Endodermal cell (in vitro differentiated cells): Measurements from ENCODE around the gene CISH. TPM values are rescaled to one million over a fixed set of nuclear protein-coding genes. Genes with fewer than 3 reads are reported as not detected.

Source experiments
- DNase-seq: peaks from one replicate; pipeline ENCODE4 v3.0.0-alpha.2; 2017
- H3K27ac ChIP-seq: 2 replicates; pipeline ENCODE4 v1.5.1; 2013; ENCODE audit warnings: mild to moderate bottlenecking, low read depth, low read length, moderate library complexity
- H3K27me3 ChIP-seq: 2 replicates; pipeline ENCODE4 v1.6.1; 2013; ENCODE audit warnings: mild to moderate bottlenecking, low read length, moderate library complexity; ENCODE audit not compliant: insufficient read depth, control insufficient read depth, poor library complexity, severe bottlenecking
- H3K36me3 ChIP-seq: 2 replicates; pipeline ENCODE4 v1.7.0; 2013; ENCODE audit warnings: mild to moderate bottlenecking, low read length, moderate library complexity; ENCODE audit not compliant: control insufficient read depth, insufficient read depth
- H3K4me1 ChIP-seq: one replicate; pipeline ENCODE4 v1.7.0; 2013; ENCODE audit warnings: low read length; ENCODE audit not compliant: control insufficient read depth, insufficient read depth
- H3K4me3 ChIP-seq: 2 replicates; pipeline ENCODE4 v1.5.1; 2013; ENCODE audit warnings: mild to moderate bottlenecking, low read length, moderate library complexity
- H3K9ac ChIP-seq: 2 replicates; pipeline ENCODE4 v1.6.1; 2013; ENCODE audit warnings: mild to moderate bottlenecking, low read length, moderate library complexity; ENCODE audit not compliant: poor library complexity, severe bottlenecking; ENCODE audit errors: extremely low read depth
- H3K9me3 ChIP-seq: 2 replicates; pipeline ENCODE4 v1.6.1; 2013; ENCODE audit warnings: mild to moderate bottlenecking, low read length, moderate library complexity; ENCODE audit not compliant: control insufficient read depth
- H3K27ac Mint-ChIP-seq: 2 replicates; pipeline ENCODE4 v1.8.0; 2020; ENCODE audit warnings: mixed read lengths
- H3K27me3 Mint-ChIP-seq: 2 replicates; pipeline ENCODE4 v1.8.0; 2021; ENCODE audit warnings: mild to moderate bottlenecking, mixed read lengths; ENCODE audit not compliant: insufficient read depth
- H3K36me3 Mint-ChIP-seq: 2 replicates; pipeline ENCODE4 v1.8.0; 2020; ENCODE audit warnings: low read depth, mixed read lengths
- H3K4me1 Mint-ChIP-seq: 2 replicates; pipeline ENCODE4 v1.8.0; 2020; ENCODE audit warnings: mixed read lengths
- H3K4me3 Mint-ChIP-seq: 2 replicates; pipeline ENCODE4 v1.8.0; 2020; ENCODE audit warnings: mild to moderate bottlenecking, moderate library complexity, mixed read lengths
- H3K9me3 Mint-ChIP-seq: 2 replicates; pipeline ENCODE4 v1.8.0; 2020; ENCODE audit warnings: mild to moderate bottlenecking, mixed read lengths
- WGBS, 2 experiments: methylation state at CpG; one replicate each; pipeline versions ENCODE4 v1.1.5 to v1.1.7; 2013; ENCODE audit warnings: missing lambda C conversion rate in 2 of 2, mixed read lengths in 1 of 2; ENCODE audit not compliant: insufficient coverage in 1 of 2, insufficient read length in 1 of 2; 5-methylcytosine and 5-hydroxymethylcytosine counted together
- total RNA-seq, 2 donors: library from RNA; stranded (reverse); fragmentation: NEBNext Ultra II Directional in 1 of 2; extraction: Animal tissue kit (Norgen Biotek cat#: 25700) in 1 of 2; gene quantifications; 2 replicates in 1 of 2; 3 replicates in 1 of 2; pipeline ENCODE4 v1.2.1, GENCODE V29; 2021
- TF ChIP-seq, protein P1 (sequence below): fragments of 200-600 bp; sonication (generic); conservative IDR thresholded peaks from 2 replicates; pipeline ENCODE4 v1.5.0; 2021; ENCODE audit warnings: antibody characterized with exemption, mild to moderate bottlenecking

The CISH gene
- total RNA-seq, 2 donors from 2014 or later, result 1.2 to 2.0 TPM

- Mint-ChIP-seq H3K27me3 (peaks cover 5% of the 10 kb centered on the region), H3K9me3 (no peaks in the 10 kb centered on the region)
- no peaks in the 10 kb centered on the region for H3K36me3 ChIP-seq
These were observed 23.5 kb downstream of the CISH start for GRCh38 chr3:50587806-50588758.

GRCh38 chr3:50587373-50587772 lies 24.2 kb downstream of the CISH start:
- Mint-ChIP-seq H3K9me3 (no peaks in the 10 kb centered on the region), H3K4me3 (no peak overlapping the region), H3K27ac (no peak overlapping the region), H3K27me3 (peaks cover 5% of the 10 kb centered on the region), H3K36me3 (no peaks in the 10 kb centered on the region), H3K4me1 (no peaks in the 10 kb centered on the region)
- H3K4me1 ChIP-seq, result peaks cover 2% of the 10 kb centered on the region
- TF ChIP-seq, protein P1, sequence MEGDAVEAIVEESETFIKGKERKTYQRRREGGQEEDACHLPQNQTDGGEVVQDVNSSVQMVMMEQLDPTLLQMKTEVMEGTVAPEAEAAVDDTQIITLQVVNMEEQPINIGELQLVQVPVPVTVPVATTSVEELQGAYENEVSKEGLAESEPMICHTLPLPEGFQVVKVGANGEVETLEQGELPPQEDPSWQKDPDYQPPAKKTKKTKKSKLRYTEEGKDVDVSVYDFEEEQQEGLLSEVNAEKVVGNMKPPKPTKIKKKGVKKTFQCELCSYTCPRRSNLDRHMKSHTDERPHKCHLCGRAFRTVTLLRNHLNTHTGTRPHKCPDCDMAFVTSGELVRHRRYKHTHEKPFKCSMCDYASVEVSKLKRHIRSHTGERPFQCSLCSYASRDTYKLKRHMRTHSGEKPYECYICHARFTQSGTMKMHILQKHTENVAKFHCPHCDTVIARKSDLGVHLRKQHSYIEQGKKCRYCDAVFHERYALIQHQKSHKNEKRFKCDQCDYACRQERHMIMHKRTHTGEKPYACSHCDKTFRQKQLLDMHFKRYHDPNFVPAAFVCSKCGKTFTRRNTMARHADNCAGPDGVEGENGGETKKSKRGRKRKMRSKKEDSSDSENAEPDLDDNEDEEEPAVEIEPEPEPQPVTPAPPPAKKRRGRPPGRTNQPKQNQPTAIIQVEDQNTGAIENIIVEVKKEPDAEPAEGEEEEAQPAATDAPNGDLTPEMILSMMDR, result no peak
- 93 to 98% methylated on average over 6 of the region's 6 CpGs for WGBS, 2 experiments
- H3K27ac ChIP-seq, result no peak overlapping the region
- H3K4me3 ChIP-seq, result no peak overlapping the region
- H3K9ac ChIP-seq, result no peak overlapping the region
- H3K9me3 ChIP-seq, result no peaks in the 10 kb centered on the region
- H3K36me3 ChIP-seq, result no peaks in the 10 kb centered on the region
- no peaks in the 10 kb centered on the region for H3K27me3 ChIP-seq
- DNase-seq, result no peak

More at GRCh38 chr3:50587806-50588758, 23.5 kb downstream of the CISH start:
- H3K36me3 Mint-ChIP-seq, result no peaks in the 10 kb centered on the region
- H3K9ac ChIP-seq, result no peak overlapping the region
- no peaks in the 10 kb centered on the region for H3K4me1 Mint-ChIP-seq
- no peak overlapping the region for H3K27ac Mint-ChIP-seq
- WGBS, 2 experiments, result 84 to 86% methylated on average over 15 to 17 of the region's 17 CpGs
- no peaks in the 10 kb centered on the region for H3K27me3 ChIP-seq
- no peak overlapping the region for H3K4me3 Mint-ChIP-seq
- no peaks in the 10 kb centered on the region for H3K9me3 ChIP-seq
- DNase-seq, result no peak
- no peak overlapping the region for H3K4me3 ChIP-seq
- TF ChIP-seq, protein P1, result no peak
- H3K27ac ChIP-seq, result no peak overlapping the region
- peaks cover 2% of the 10 kb centered on the region for H3K4me1 ChIP-seq

DNA sequence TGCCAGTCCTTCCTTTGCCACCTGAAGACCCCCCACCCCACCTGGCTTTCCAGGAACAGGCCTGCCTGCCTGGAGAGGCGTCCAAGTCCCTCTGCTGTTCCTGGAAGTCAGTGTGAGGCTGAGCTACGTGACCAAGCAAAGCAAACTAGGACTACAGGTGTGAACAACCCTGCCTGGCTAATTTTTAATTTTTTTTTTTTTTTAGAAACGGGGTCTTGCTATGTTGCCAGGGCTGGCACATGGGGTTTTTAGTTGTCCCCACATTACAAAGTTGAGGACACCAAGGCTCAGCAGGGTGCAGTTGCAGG lies 24.9 kb downstream of the CISH start:
- Histone ChIP-seq H3K4me1 (peaks cover 2% of the 10 kb centered on the region), H3K9me3 (no peaks in the 10 kb centered on the region), H3K9ac (no peak overlapping the region), H3K27me3 (no peaks in the 10 kb centered on the region), H3K36me3 (no peaks in the 10 kb centered on the region), H3K4me3 (no peak overlapping the region), H3K27ac (no peak overlapping the region)
- Mint-ChIP-seq H3K27ac (no peak overlapping the region), H3K4me3 (no peak overlapping the region), H3K4me1 (no peaks in the 10 kb centered on the region), H3K27me3 (peaks cover 5% of the 10 kb centered on the region), H3K36me3 (peaks cover 2% of the 10 kb centered on the region), H3K9me3 (no peaks in the 10 kb centered on the region)
- TF ChIP-seq, protein P1, result no peak
- no peak for DNase-seq
- WGBS, 2 experiments, result 93 to 94% methylated on average over 3 of the region's 3 CpGs
